GM23338 (cell line): ENCODE results near the gene STRN3.
"Not testable (repeated sequence)": the region's sequence is repeated elsewhere in the genome, so short reads cannot be mapped to it uniquely, and the experiment has no call there.

Source experiments
- CREB1 ChIP-seq: fragments of 250-450 bp; sonication (Bioruptor Pico); IDR thresholded peaks from 2 replicates; pipeline ENCODE4 v1.5.0; 2020; ENCODE audit warnings: low read depth, mild to moderate bottlenecking, moderate library complexity
- CTCF ChIP-seq, 2 experiments: fragments of 200-600 bp in 1 of 2; sonication (generic) in 1 of 2; conservative IDR thresholded peaks; 2 replicates each; pipeline versions ENCODE4 v1.5.1 to v1.6.1; 2016 to 2017; ENCODE audit warnings: antibody characterized with exemption in 2 of 2, low read depth in 2 of 2, mild to moderate bottlenecking in 2 of 2, moderate library complexity in 1 of 2
- EZH2 ChIP-seq: fragments of 200-600 bp; sonication (generic); IDR thresholded peaks from one replicate; pipeline ENCODE4 v1.8.0; 2017; ENCODE audit warnings: antibody characterized with exemption, mild to moderate bottlenecking, low read depth; ENCODE audit not compliant: unreplicated experiment
- EZH2phosphoT487 ChIP-seq: fragments of 200-600 bp; sonication (generic); IDR thresholded peaks from one replicate; pipeline ENCODE4 v1.8.1; 2018; ENCODE audit warnings: antibody characterized with exemption; ENCODE audit not compliant: unreplicated experiment
- JUNB ChIP-seq: IDR thresholded peaks from one replicate; pipeline ENCODE4 v1.6.1; 2016; ENCODE audit warnings: antibody characterized with exemption; ENCODE audit not compliant: unreplicated experiment
- POLR2AphosphoS5 ChIP-seq: IDR thresholded peaks from 2 replicates; pipeline ENCODE4 v1.6.1; 2016; ENCODE audit warnings: antibody characterized with exemption, low read depth
- REST ChIP-seq: IDR thresholded peaks from one replicate; pipeline ENCODE4 v1.6.1; 2018; ENCODE audit warnings: antibody characterized with exemption; ENCODE audit not compliant: unreplicated experiment

GRCh38 chr14:31042893-31043292 is 16.7 kb upstream of the STRN3 start:
- not testable (repeated sequence) for TF ChIP-seq CTCF (conservative IDR thresholded peaks at IDR 0.05; ENCODE audit: low read depth in 2 of 2); EZH2; EZH2phosphoT487; POLR2AphosphoS5; REST; CREB1 (CRISPR knock-in tag); JUNB
